Measurements from ENCODE around the gene FOXI2.

Gene FOXI2

DNA sequence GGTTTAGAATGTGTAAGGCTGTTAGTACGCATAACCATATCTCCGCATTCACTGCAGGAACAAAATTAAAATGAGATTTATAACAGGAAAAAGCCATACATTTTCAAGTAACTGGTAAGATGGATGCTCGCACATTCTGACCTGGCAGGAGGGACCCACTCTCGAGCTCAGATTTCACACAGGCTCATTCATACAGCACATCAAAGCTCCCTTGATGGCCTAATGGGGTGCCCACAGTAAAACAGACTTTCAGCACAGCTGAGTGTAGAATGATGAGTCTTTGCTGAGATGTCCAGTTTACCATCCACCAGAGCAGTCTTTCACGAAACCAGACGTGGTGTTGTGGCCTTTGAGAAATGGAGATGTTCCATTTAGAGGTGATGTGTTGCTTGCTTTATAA, 8.9 kb downstream of the FOXI2 start:
- Histone ChIP-seq H3K27me3 (ENCODE audit: insufficient read depth, low read length, poor library complexity, severe bottlenecking) (no peaks in the 10 kb centered on the region), H3F3A (ENCODE audit: low read depth) (no peaks in the 10 kb centered on the region), H4K20me1 (ENCODE audit: insufficient read depth, low read length, poor library complexity, severe bottlenecking) (no peaks in the 10 kb centered on the region), H3K9me2 (replicated peaks; ENCODE audit: low read depth, low read length) (no peaks in the 10 kb centered on the region), H2AFZ (ENCODE audit: low read length) (no peak overlapping the region), H3K79me2 (ENCODE audit: insufficient read depth, low read length) (no peaks in the 10 kb centered on the region), H3K4me2 (ENCODE audit: low read depth, low read length, poor library complexity, severe bottlenecking) (no peak overlapping the region), H3K4me1 (ENCODE audit: insufficient read depth, low read length, poor library complexity, severe bottlenecking) (no peaks in the 10 kb centered on the region), H3K4me3 (ENCODE audit: low read length, poor library complexity, severe bottlenecking) (no peak overlapping the region), H3K36me3 (ENCODE audit: insufficient read depth, low read length) (no peaks in the 10 kb centered on the region), H3K9me3 (ENCODE audit: insufficient read depth, low read depth, low read length) (no peaks in the 10 kb centered on the region), H3K9ac (ENCODE audit: low read depth, low read length, poor library complexity, severe bottlenecking) (no peak overlapping the region)
- TF ChIP-seq EZH2phosphoT487 (IDR thresholded peaks at IDR 0.05; ENCODE audit: borderline replicate concordance) (no peak), CTCF (conservative IDR thresholded peaks at IDR 0.05; ENCODE audit: low read length) (no peak)

DNA sequence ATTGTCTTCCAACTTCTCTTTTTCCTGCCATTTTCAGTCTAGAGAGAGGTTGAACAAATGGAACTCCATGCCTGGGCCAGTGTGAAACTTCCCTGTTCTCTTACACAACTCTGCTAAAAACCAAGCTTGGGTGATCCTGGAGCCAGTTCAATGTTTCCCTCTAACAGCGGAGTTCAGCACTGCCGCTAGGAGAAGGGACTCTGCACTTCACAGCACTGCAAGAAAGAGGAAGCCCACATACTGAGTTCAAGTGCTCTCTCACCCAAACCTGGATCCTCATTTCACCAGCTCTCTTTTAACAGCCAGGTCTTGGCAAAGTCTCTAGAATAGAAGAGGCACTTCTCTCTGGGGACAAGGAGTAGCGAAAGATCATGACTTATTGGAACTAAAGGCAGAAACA, 18.8 kb downstream of the FOXI2 start:
- Histone ChIP-seq H3K4me1 (ENCODE audit: insufficient read depth, low read length, poor library complexity, severe bottlenecking) (no peaks in the 10 kb centered on the region), H3K4me3 (ENCODE audit: low read length, poor library complexity, severe bottlenecking) (no peak overlapping the region), H3K36me3 (ENCODE audit: insufficient read depth, low read length) (no peaks in the 10 kb centered on the region), H3K79me2 (ENCODE audit: insufficient read depth, low read length) (no peaks in the 10 kb centered on the region), H3K9me3 (ENCODE audit: insufficient read depth, low read depth, low read length) (no peaks in the 10 kb centered on the region), H3F3A (ENCODE audit: low read depth) (no peaks in the 10 kb centered on the region), H3K9ac (ENCODE audit: low read depth, low read length, poor library complexity, severe bottlenecking) (no peak overlapping the region), H3K9me2 (replicated peaks; ENCODE audit: low read depth, low read length) (no peaks in the 10 kb centered on the region), H4K20me1 (ENCODE audit: insufficient read depth, low read length, poor library complexity, severe bottlenecking) (no peaks in the 10 kb centered on the region), H2AFZ (ENCODE audit: low read length) (no peak overlapping the region), H3K27me3 (ENCODE audit: insufficient read depth, low read length, poor library complexity, severe bottlenecking) (no peaks in the 10 kb centered on the region), H3K4me2 (ENCODE audit: low read depth, low read length, poor library complexity, severe bottlenecking) (no peak overlapping the region)
- TF ChIP-seq CTCF (conservative IDR thresholded peaks at IDR 0.05; ENCODE audit: low read length) (no peak), EZH2phosphoT487 (IDR thresholded peaks at IDR 0.05; ENCODE audit: borderline replicate concordance) (no peak)

GRCh38 chr10:127756264-127756663, 19.3 kb downstream of the FOXI2 start:
- Histone ChIP-seq H3F3A (ENCODE audit: low read depth) (no peaks in the 10 kb centered on the region), H2AFZ (ENCODE audit: low read length) (no peak overlapping the region), H3K79me2 (ENCODE audit: insufficient read depth, low read length) (no peaks in the 10 kb centered on the region), H3K36me3 (ENCODE audit: insufficient read depth, low read length) (no peaks in the 10 kb centered on the region), H3K9ac (ENCODE audit: low read depth, low read length, poor library complexity, severe bottlenecking) (no peak overlapping the region), H3K9me2 (replicated peaks; ENCODE audit: low read depth, low read length) (no peaks in the 10 kb centered on the region), H4K20me1 (ENCODE audit: insufficient read depth, low read length, poor library complexity, severe bottlenecking) (no peaks in the 10 kb centered on the region), H3K27me3 (ENCODE audit: insufficient read depth, low read length, poor library complexity, severe bottlenecking) (no peaks in the 10 kb centered on the region), H3K4me2 (ENCODE audit: low read depth, low read length, poor library complexity, severe bottlenecking) (no peak overlapping the region), H3K9me3 (ENCODE audit: insufficient read depth, low read depth, low read length) (no peaks in the 10 kb centered on the region), H3K4me1 (ENCODE audit: insufficient read depth, low read length, poor library complexity, severe bottlenecking) (no peaks in the 10 kb centered on the region), H3K4me3 (ENCODE audit: low read length, poor library complexity, severe bottlenecking) (no peak overlapping the region)
- TF ChIP-seq CTCF (conservative IDR thresholded peaks at IDR 0.05; ENCODE audit: low read length), result no peak
- TF ChIP-seq EZH2phosphoT487 (IDR thresholded peaks at IDR 0.05; ENCODE audit: borderline replicate concordance), result no peak

All from Loucy (cell line).